ENCODE measurements around the gene EEF2K.

EEF2K gene

GRCh38 chr16:22324787-22325597, 118.9 kb downstream of the EEF2K start:
- TF ChIP-seq GATA3 (IDR thresholded peaks at IDR 0.05; ENCODE audit: low read depth, low read length) (no peak), GATA2 (IDR thresholded peaks at IDR 0.05; ENCODE audit: low read depth, low read length) (no peak)

GRCh38 chr16:22325598-22326368, 119.7 kb downstream of the EEF2K start:
- TF ChIP-seq GATA3 (IDR thresholded peaks at IDR 0.05; ENCODE audit: low read depth, low read length) (no peak), GATA2 (IDR thresholded peaks at IDR 0.05; ENCODE audit: low read depth, low read length) (no peak)

GRCh38 chr16:22326369-22326652, 120.2 kb downstream of the EEF2K start:
- no peak for TF ChIP-seq GATA2 (IDR thresholded peaks at IDR 0.05; ENCODE audit: low read depth, low read length)
- TF ChIP-seq GATA3 (IDR thresholded peaks at IDR 0.05; ENCODE audit: low read depth, low read length) = no peak

- TF ChIP-seq GATA3 (IDR thresholded peaks at IDR 0.05; ENCODE audit: low read depth, low read length) (no peak), GATA2 (IDR thresholded peaks at IDR 0.05; ENCODE audit: low read depth, low read length) (no peak)
Observed at GRCh38 chr16:22326771-22327445, 120.8 kb downstream of the EEF2K start.

GRCh38 chr16:22327446-22327775, 121.3 kb downstream of the EEF2K start:
- no peak for TF ChIP-seq GATA3 (IDR thresholded peaks at IDR 0.05; ENCODE audit: low read depth, low read length)
- TF ChIP-seq GATA2 (IDR thresholded peaks at IDR 0.05; ENCODE audit: low read depth, low read length) = no peak

- TF ChIP-seq GATA2 (IDR thresholded peaks at IDR 0.05; ENCODE audit: low read depth, low read length) (no peak), GATA3 (IDR thresholded peaks at IDR 0.05; ENCODE audit: low read depth, low read length) (no peak)
Observed at GRCh38 chr16:22328081-22328725, 122.1 kb downstream of the EEF2K start.

GRCh38 chr16:22329199-22329695, 123.2 kb downstream of the EEF2K start:
- no peak for TF ChIP-seq GATA2 (IDR thresholded peaks at IDR 0.05; ENCODE audit: low read depth, low read length)
- no peak for TF ChIP-seq GATA3 (IDR thresholded peaks at IDR 0.05; ENCODE audit: low read depth, low read length)

- no peak for TF ChIP-seq GATA2 (IDR thresholded peaks at IDR 0.05; ENCODE audit: low read depth, low read length)
- no peak for TF ChIP-seq GATA3 (IDR thresholded peaks at IDR 0.05; ENCODE audit: low read depth, low read length)
Observed at GRCh38 chr16:22330326-22330725, 124.2 kb downstream of the EEF2K start.

GRCh38 chr16:22333457-22333994, 127.4 kb downstream of the EEF2K start:
- TF ChIP-seq GATA3 (IDR thresholded peaks at IDR 0.05; ENCODE audit: low read depth, low read length) (no peak), GATA2 (IDR thresholded peaks at IDR 0.05; ENCODE audit: low read depth, low read length) (no peak)

GRCh38 chr16:22335668-22336246, 129.7 kb downstream of the EEF2K start:
- TF ChIP-seq GATA2 (IDR thresholded peaks at IDR 0.05; ENCODE audit: low read depth, low read length) = no peak
- TF ChIP-seq GATA3 (IDR thresholded peaks at IDR 0.05; ENCODE audit: low read depth, low read length) = no peak

GRCh38 chr16:22336581-22336980, 130.5 kb downstream of the EEF2K start:
- TF ChIP-seq GATA2 (IDR thresholded peaks at IDR 0.05; ENCODE audit: low read depth, low read length) (no peak), GATA3 (IDR thresholded peaks at IDR 0.05; ENCODE audit: low read depth, low read length) (no peak)

- TF ChIP-seq GATA3 (IDR thresholded peaks at IDR 0.05; ENCODE audit: low read depth, low read length) = no peak
- no peak for TF ChIP-seq GATA2 (IDR thresholded peaks at IDR 0.05; ENCODE audit: low read depth, low read length)
Observed at GRCh38 chr16:22337045-22337444, 131.0 kb downstream of the EEF2K start.

GRCh38 chr16:22337849-22338635, 132.0 kb downstream of the EEF2K start:
- TF ChIP-seq GATA2 (IDR thresholded peaks at IDR 0.05; ENCODE audit: low read depth, low read length) = no peak
- TF ChIP-seq GATA3 (IDR thresholded peaks at IDR 0.05; ENCODE audit: low read depth, low read length) = no peak
